Hematopoietic multipotent progenitor cell treated with erythropoietin and hydrocortisone succinate and interleukin-3 and kit ligand, for 6 days (in vitro differentiated cells): ENCODE data around the gene SIRT6.
"Not testable (repeated sequence)": the region's sequence is repeated elsewhere in the genome, so short reads cannot be mapped to it uniquely, and the experiment has no call there.

Source experiments
- DNase-seq: peaks from one replicate; pipeline ENCODE4 v3.0.0-alpha.2; 2015

Gene SIRT6

DNA sequence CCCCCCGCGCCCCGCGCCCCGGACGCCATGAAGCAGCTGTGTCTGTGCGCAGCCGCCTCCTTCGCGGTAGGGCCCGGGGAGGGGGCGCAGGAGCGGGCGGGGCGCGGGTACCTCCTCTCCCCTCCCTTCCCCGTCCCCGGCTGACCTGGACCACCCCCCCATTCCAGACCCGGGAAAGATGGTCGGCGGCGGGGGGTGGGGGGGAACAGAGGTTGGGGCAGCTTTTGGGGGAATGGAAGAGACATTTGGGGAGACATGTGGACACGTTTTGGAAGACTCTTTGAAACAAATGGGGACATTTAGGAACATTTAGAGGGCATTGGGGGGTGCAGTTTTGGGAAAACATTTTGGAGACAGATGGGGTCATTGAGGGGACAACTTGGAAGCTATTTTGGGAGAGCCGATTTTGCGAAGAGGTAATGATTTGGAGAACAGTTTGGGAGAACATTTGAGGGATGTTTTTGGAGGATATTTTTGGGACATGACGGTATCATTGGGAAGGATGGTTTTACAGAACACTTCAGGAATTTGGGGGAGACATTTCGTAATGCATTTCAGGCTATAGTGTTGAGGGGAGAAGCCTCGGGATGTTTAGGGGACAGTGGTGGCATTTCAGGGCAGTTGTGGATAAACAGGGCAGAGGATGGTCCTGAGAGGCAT, 16.2 kb upstream of the SIRT6 start:
- no peak for DNase-seq

GRCh38 chr19:4197625-4198466, 15.5 kb upstream of the SIRT6 start:
- peak; percentile 30 for DNase-seq

DNA sequence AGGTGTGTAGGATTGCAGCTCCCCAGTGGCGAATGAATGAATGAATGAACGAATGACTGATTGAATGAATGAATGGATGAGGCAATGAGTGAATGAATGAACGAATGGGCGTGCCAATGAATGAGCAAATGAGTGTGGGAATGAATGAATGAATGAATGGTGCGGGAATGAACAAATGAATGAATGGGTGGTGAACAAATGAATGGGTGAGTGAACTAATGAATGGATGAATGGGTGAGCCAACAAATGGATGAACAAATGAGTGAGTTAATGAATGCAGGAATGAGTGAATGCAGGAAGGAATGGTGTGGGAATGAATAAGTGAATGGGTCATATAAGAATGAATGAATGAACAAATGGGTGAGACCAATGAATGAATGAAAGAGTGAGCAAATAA, 14.9 kb upstream of the SIRT6 start:
- DNase-seq = no peak

- no peak for DNase-seq
These were observed 14.3 kb upstream of the SIRT6 start for GRCh38 chr19:4196587-4197148.

DNA sequence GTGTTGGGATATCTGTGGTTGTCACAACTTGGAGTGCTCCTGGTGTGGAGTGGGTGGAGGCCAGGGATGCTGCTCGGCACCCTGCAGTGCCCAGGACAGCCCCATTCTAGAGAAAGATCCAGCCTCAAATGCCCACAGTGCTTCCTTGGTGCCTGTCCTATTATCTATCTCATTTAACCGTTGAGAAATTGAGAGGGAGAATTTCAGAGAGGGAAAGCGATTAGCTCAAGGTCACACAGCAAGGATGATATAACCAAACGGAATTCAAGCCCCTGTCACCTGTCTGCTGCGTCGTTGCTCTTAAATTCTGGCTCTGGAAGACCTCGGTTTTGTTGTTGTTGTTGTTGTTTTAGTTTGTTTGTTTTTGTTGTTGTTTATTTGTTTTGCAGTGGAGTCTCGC, 13.6 kb upstream of the SIRT6 start:
- DNase-seq = no peak

DNA sequence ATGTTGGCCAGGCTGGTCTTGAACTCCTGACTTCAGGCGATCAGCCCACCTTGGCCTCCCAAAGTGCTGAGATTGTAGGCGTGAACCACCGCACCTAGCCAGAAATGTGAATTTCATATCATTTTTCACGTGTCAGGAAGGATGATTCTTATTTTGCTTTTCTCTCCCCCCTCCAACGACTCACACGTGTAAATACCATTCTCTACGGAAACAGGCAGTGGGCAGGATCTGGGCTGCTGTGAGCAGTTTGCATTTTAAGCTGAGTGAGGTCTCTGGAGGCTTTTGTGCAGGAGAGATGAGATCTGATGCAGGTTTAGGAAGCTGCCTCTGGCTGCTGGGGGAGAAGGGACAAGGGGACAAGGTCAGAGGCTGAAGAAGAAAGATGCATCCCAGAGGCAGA, 12.0 kb upstream of the SIRT6 start:
- DNase-seq = no peak

GRCh38 chr19:4192537-4192936, 10.2 kb upstream of the SIRT6 start:
- DNase-seq = not testable (repeated sequence)

DNA sequence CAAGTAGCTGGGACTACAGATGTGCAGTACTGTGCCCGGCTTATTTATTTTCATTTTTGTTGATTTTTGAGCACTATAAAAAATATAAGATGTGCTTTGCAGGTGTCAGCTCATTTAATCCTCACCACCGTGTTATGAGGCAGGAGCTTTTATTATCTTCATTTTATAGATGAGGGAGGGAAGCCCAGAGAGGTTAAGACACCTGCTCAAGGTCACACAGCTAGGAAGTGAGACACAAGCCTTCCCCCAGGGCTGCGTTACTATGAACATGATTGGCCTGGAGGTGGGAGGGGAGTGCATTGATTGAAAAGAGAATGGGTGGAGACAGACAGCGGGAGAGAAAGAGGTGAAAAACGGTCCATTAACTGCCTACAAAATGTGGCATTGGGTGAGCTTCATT, 7.3 kb upstream of the SIRT6 start:
- DNase-seq = no peak

- no peak for DNase-seq
These were observed 5.2 kb upstream of the SIRT6 start for GRCh38 chr19:4187313-4188122.

GRCh38 chr19:4186087-4186993, 4.0 kb upstream of the SIRT6 start:
- peak; percentile 92 for DNase-seq

GRCh38 chr19:4185413-4186086, 3.2 kb upstream of the SIRT6 start:
- no peak for DNase-seq

DNA sequence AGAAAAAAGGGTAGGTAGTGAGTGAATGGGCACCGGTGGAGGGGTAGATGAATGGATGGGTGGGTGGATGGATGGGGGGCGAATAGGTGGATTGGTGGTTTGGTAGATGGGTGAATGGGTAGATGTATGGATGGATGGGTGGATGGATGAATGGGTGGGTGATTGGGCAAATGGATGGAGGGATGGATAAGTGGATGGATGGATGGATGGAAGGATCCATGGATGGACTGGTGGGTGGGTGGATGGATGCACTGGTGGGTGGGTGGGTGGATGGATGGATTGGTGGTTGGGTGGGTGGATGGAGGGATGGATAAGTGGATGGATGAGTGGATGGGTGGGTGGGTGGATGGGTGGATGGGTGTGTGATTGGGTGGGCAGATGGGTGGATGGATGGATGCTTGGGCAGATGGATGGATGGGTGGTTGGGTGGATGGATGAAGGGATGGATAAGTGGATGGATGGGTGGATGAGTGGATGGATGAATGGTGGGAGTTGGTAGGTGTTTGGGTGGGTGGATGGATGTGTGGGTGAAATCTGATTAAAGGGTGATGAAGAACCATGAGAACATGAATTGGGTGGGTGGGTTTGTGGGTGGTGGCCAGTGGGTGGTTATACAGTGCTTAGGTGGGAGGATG, 2.5 kb upstream of the SIRT6 start:
- DNase-seq = no peak

DNA sequence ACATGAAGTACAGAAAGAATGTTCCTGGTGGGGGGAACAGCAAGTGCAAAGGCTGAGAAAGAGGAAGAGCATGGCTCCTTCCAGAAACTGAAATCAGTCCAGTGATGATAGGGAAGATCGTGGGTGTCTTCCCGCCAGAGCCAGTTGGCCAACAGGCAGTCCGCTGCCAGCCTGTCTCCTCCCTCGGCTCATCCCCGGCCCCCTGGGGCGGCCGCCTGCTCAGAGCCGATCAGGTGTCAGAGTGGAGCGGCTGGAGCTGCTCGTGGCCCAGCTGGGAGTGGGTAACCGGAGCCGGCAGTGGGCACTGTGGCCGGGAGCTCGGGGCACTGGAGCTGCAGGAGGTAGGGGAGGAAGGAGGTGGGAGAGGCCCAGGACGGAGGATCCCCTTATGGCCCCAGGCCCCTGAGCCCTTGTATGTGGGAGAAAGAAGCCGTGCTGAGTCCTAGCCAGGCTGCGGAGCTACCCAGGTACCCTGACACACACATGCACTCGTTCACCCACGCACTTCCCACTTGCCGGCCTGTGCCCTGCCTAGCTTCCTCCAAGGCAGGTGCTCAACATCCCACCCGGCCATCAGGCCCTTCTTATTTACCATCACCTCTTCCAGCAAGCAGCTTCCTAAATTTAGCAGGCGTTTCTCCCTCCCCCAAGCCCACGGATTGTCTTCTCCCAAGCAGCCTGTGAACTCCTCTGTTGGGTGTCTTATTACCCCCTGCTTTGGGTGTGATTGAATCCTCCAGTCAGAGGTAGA, 1.8 kb upstream of the SIRT6 start:
- DNase-seq = no peak

- peak; percentile 93 for DNase-seq
These were observed 1.3 kb downstream of the SIRT6 start for GRCh38 chr19:4181053-4181508.

GRCh38 chr19:4178990-4179389, 3.4 kb downstream of the SIRT6 start:
- DNase-seq = no peak

DNA sequence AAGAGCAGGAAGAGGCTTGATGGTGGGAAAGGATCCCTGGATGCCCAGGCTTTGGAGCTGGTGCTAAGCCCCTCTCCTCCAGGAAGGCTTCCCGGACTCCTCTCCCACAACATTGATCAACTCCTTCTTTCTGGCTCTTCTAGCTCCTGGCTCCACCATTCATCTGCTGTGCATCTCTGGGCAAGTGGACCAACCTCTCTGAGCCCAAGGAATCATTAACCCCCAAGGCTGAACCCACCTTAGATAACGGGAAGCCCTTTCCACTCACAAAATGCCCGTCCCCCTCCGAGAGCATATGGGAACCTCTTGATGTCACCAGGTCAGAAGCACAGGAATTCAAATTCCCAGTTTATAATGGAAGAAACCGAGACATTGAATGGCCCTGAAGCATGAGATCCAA, 5.2 kb downstream of the SIRT6 start:
- no peak for DNase-seq

DNA sequence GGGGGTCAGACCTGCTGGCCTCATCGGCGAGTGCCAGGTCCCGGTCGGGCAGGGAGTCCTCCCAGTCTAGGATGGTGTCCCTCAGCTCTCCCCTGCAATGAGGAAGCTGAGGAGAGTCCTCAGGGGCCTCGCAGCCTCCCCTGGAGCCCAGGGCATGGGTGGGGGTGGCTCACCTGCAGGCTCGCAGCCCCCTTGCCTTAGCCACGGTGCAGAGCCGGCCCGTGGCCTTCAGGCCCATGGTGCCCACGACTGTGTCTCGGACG, 6.8 kb downstream of the SIRT6 start:
- DNase-seq = no peak

DNA sequence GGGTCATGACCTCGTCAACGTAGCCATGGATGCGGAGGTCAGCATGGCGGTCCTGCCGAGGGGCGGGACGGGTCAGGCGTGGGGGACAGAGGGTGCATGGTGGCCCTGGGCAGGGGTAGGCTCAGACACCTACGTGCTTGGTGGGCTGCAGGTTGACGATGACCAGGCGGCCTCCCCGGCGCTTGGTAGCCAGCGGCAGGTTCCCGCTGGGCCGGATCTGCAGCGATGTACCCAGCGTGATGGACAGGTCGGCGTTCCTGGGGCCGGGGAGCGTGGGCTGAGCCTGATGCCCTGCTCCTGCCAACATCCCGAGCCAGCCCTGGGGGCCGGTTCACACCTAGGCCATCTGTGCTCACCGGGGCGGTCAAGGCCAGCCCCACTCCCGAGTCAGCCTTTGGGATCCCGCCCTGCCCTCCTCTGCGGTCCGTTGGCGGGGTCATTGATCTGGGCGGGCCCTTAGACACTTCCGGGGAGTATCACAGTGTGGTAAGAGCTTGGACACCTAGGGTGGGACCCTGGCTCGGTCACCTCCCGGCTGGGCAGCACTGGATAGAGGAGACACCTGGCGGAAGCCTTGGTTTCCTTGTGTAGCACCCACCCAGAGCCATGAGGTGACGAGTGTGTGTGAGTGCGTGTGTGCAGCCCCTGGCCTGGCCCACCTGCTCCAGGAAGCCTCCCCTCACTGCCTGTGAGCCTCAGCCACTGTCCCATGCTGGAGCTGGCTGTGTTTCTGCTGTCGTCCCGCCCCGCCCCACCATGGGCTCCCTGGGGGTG, 7.3 kb downstream of the SIRT6 start:
- no peak for DNase-seq

DNA sequence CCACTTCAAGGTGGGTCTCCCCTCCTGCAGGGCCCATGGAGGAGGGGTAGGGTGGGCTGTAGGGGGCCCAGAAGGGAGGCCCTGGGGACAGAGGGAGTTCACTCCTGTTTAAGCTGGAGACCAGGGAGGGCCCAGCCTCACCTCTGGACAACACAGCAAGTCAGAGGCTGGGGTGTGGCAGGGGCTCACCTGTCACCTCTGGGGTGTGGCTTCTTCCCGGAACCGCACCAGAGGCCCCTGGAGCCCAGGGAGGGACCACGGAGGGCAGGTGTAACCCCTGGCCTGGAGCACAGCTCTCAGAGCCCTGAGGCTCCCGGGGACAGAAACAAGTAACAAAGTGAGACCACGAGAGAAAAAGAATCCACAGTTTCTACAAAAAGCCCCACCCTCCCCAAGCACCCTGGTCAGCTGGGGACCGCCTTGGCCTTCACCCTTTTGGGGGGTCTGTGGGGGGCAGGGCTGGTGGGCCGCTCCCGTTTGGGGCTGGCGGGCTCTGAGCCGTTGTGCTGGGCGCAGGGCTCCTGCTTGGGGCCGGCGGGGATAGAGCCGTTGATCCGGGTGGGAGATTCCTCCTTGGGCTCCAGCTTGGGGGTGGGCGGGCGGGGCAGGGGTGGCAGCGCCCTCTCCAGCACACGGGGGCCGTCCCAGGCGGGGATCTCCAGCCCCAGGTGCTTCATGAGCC, 8.0 kb downstream of the SIRT6 start:
- DNase-seq = no peak
